Caco-2 (cell line): ENCODE results near the gene UGDH. TPM values are rescaled to one million over a fixed set of nuclear protein-coding genes. Genes with fewer than 3 reads are reported as not detected.
A peak's percentile ranks its signal among the peaks of the same experiment; 100 is the strongest.

Experiments used
- BruUV-seq: library from RNA; stranded (reverse); fragments of 400-500 nt; replicated peaks from 2 replicates; lab custom pipeline; 2021; lab: Mats Ljungman, UMichigan
- CTCF ChIA-PET: fragments of 300-600 bp; sonication (Branson Sonifier 250); formaldehyde crosslinking; loops from one replicate; lab custom pipeline; 2022; ENCODE audit warnings: antibody characterized with exemption; lab: Charles Lee
- POLR2A ChIA-PET: fragments of 300-600 bp; sonication (Branson Sonifier 250); formaldehyde crosslinking; loops from one replicate; lab custom pipeline; 2022; ENCODE audit warnings: antibody characterized with exemption; lab: Charles Lee
- DNase-seq, 2 experiments: peaks; one replicate each; pipeline versions ENCODE4 v3.0.0 to v3.0.0-alpha.2; 2020 to 2022
- H3K27me3 ChIP-seq: replicated peaks from 2 replicates; pipeline ENCODE4 v1.6.0; 2011; ENCODE audit warnings: low read length; ENCODE audit not compliant: control insufficient read depth, insufficient read depth
- H3K36me3 ChIP-seq: 2 replicates; pipeline ENCODE4 v1.5.1; 2011; ENCODE audit warnings: low read length; ENCODE audit not compliant: control insufficient read depth, insufficient read depth
- H3K4me1 ChIP-seq: fragments of 250-450 bp; sonication (Bioruptor Pico); 2 replicates; pipeline ENCODE4 v1.5.1; 2020; ENCODE audit warnings: mild to moderate bottlenecking
- H3K4me3 ChIP-seq: 2 replicates; pipeline ENCODE4 v1.5.1; 2011; ENCODE audit warnings: low read depth, mild to moderate bottlenecking, control low read depth, low read length
- H3K9me3 ChIP-seq: fragments of 250-450 bp; sonication (Bioruptor Pico); 2 replicates; pipeline ENCODE4 v1.5.1; 2020; ENCODE audit warnings: mild to moderate bottlenecking, moderate library complexity
- H3K27ac Mint-ChIP-seq: one replicate; pipeline ENCODE4 v1.8.0; 2022; ENCODE audit warnings: mixed read lengths; ENCODE audit not compliant: unreplicated experiment
- H3K27me3 Mint-ChIP-seq: one replicate; pipeline ENCODE4 v1.8.0; 2022; ENCODE audit warnings: mixed read lengths; ENCODE audit not compliant: insufficient read depth, unreplicated experiment
- H3K36me3 Mint-ChIP-seq: one replicate; pipeline ENCODE4 v1.8.0; 2022; ENCODE audit warnings: mild to moderate bottlenecking, mixed read lengths; ENCODE audit not compliant: insufficient read depth, unreplicated experiment
- H3K4me1 Mint-ChIP-seq: one replicate; pipeline ENCODE4 v1.8.0; 2022; ENCODE audit warnings: low read depth, mixed read lengths; ENCODE audit not compliant: unreplicated experiment
- H3K4me3 Mint-ChIP-seq: one replicate; pipeline ENCODE4 v1.8.0; 2022; ENCODE audit warnings: mild to moderate bottlenecking, moderate library complexity, mixed read lengths; ENCODE audit not compliant: unreplicated experiment
- H3K9me3 Mint-ChIP-seq: one replicate; pipeline ENCODE4 v1.8.0; 2022; ENCODE audit warnings: mixed read lengths; ENCODE audit not compliant: unreplicated experiment
- CTCF ChIP-seq, 2 experiments: fragments of 200-600 bp in 1 of 2; IDR thresholded peaks; 1 replicate in 1 of 2; 2 replicates in 1 of 2; pipeline versions ENCODE4 v1.5.1 to v1.8.0; 2011 to 2022; ENCODE audit warnings: antibody characterized with exemption in 1 of 2, control low read depth in 1 of 2, inconsistent platforms in 1 of 2, low read depth in 1 of 2, low read length in 1 of 2, mild to moderate bottlenecking in 1 of 2, moderate library complexity in 1 of 2; ENCODE audit not compliant: insufficient read depth in 1 of 2, severe bottlenecking in 1 of 2, unreplicated experiment in 1 of 2
- intact Hi-C: fragments of 100-400 bp; cut with micrococcal nuclease; formaldehyde crosslinking; loops from one replicate; pipeline ENCODE4 v1.10.0; 2022; ENCODE audit not compliant: unreplicated experiment
- total RNA-seq: library from RNA; stranded (reverse); gene quantifications from 2 replicates; pipeline ENCODE4 v1.2.3, GENCODE V29; 2022

The UGDH gene
- total RNA-seq, 1 experiment from 2014 or later: 139 TPM

GRCh38 chr4:39562792-39563191, 35.6 kb upstream of the UGDH start:
- no peaks in the 10 kb centered on the region; the same call in 1 of the 2 replicates for H3K36me3 ChIP-seq
- no peaks in the 10 kb centered on the region for H3K27me3 ChIP-seq
- intact Hi-C loops: no loop called here
- no peaks in the 10 kb centered on the region for H3K9me3 ChIP-seq
- ChIA-PET POLR2A (no interaction called here), CTCF (no interaction called here)
- Mint-ChIP-seq H3K4me1 (peaks cover 25% of the 10 kb centered on the region), H3K4me3 (no peak overlapping the region), H3K9me3 (peaks cover 13% of the 10 kb centered on the region), H3K27me3 (no peaks in the 10 kb centered on the region), H3K27ac (no peak overlapping the region), H3K36me3 (peaks cover 15% of the 10 kb centered on the region)
- no peak for TF ChIP-seq CTCF (IDR thresholded peaks at IDR 0.05; ENCODE audit: insufficient read depth in 1 of 2, low read depth in 1 of 2, low read length in 1 of 2, severe bottlenecking in 1 of 2, unreplicated experiment in 1 of 2)
- H3K4me1 ChIP-seq: peaks cover 30% of the 10 kb centered on the region
- no peak overlapping the region for H3K4me3 ChIP-seq
- no peak for DNase-seq
- BruUV-seq: no TSS peak

GRCh38 chr4:39559626-39560025, 32.4 kb upstream of the UGDH start:
- Mint-ChIP-seq H3K36me3 (peaks cover 11% of the 10 kb centered on the region), H3K9me3 (no peaks in the 10 kb centered on the region), H3K27ac (peak overlapping the region; percentile 75), H3K4me3 (no peak overlapping the region), H3K4me1 (peaks cover 32% of the 10 kb centered on the region), H3K27me3 (no peaks in the 10 kb centered on the region)
- ChIA-PET POLR2A (interaction anchor here (0.7 kb wide), 1 partner anchor 32 kb away, joined by 3 read pairs; the partner anchor contains the start of gene UGDH), CTCF (no interaction called here)
- H3K4me3 ChIP-seq: no peak overlapping the region
- H3K27me3 ChIP-seq: no peaks in the 10 kb centered on the region
- no peaks in the 10 kb centered on the region for H3K9me3 ChIP-seq
- H3K4me1 ChIP-seq: peaks cover 38% of the 10 kb centered on the region
- peak in 1 of 2 experiments; percentile 39 for DNase-seq
- no peaks in the 10 kb centered on the region for H3K36me3 ChIP-seq
- intact Hi-C loops: loop anchor here (5.0 kb wide), 1 partner anchor 63 kb away; no protein-coding TSS in a partner anchor
- TF ChIP-seq CTCF (IDR thresholded peaks at IDR 0.05; ENCODE audit: insufficient read depth in 1 of 2, low read depth in 1 of 2, low read length in 1 of 2, severe bottlenecking in 1 of 2, unreplicated experiment in 1 of 2): no peak
- no TSS peak for BruUV-seq

GRCh38 chr4:39555472-39555871, 28.2 kb upstream of the UGDH start:
- no peaks in the 10 kb centered on the region for H3K9me3 Mint-ChIP-seq
- H3K4me1 ChIP-seq: peaks cover 31% of the 10 kb centered on the region
- TF ChIP-seq CTCF (IDR thresholded peaks at IDR 0.05; ENCODE audit: insufficient read depth in 1 of 2, low read depth in 1 of 2, low read length in 1 of 2, severe bottlenecking in 1 of 2, unreplicated experiment in 1 of 2): no peak
- H3K36me3 ChIP-seq: no peaks in the 10 kb centered on the region
- H3K27me3 ChIP-seq: no peaks in the 10 kb centered on the region
- DNase-seq: no peak
- no peaks in the 10 kb centered on the region for H3K9me3 ChIP-seq
- H3K4me3 ChIP-seq: no peak overlapping the region
- H3K4me3 Mint-ChIP-seq: no peak overlapping the region
- no TSS peak for BruUV-seq
- no peaks in the 10 kb centered on the region for H3K27me3 Mint-ChIP-seq
- peaks cover 26% of the 10 kb centered on the region for H3K4me1 Mint-ChIP-seq
- peaks cover 15% of the 10 kb centered on the region for H3K36me3 Mint-ChIP-seq
- CTCF ChIA-PET: no interaction called here
- POLR2A ChIA-PET: no interaction called here
- intact Hi-C loops: loop anchor here (5.0 kb wide), 1 partner anchor 67 kb away; no protein-coding TSS in a partner anchor
- H3K27ac Mint-ChIP-seq: peak overlapping the region; percentile 64
